Measurements from ENCODE around the gene GAPVD1.

GRCh38 chr9:125325826-125326225 lies 64.2 kb downstream of the GAPVD1 start:
- TF ChIP-seq CTCF (IDR thresholded peaks at IDR 0.05) (no peak), POLR2A (IDR thresholded peaks at IDR 0.05) (no peak)
